Stimulated activated effector memory CD8-positive, alpha-beta T cell treated with anti-CD3 and anti-CD28 coated beads, Interleukin-12 subunit alpha, Interleukin-12 subunit beta, amount 100 ng/mL, for 72 hours (primary cell): ENCODE measurements around the gene ULK2.

Experiments used
- ATAC-seq: fragments of 150-1000 bp; cut with Tn5 transposase; 2 replicates; pipeline ENCODE4 v1.10.0; 2021
- DNase-seq, 2 donors: peaks; one replicate each; pipeline ENCODE4 v3.0.0; 2021 to 2022; ENCODE audit warnings: low spot score in 2 of 2
- H3K27ac Mint-ChIP-seq: one replicate; pipeline ENCODE4 v1.8.0; 2022; ENCODE audit warnings: mild to moderate bottlenecking, mixed read lengths
- H3K36me3 Mint-ChIP-seq: one replicate; pipeline ENCODE4 v1.8.0; 2022; ENCODE audit warnings: mild to moderate bottlenecking, mixed read lengths
- H3K4me1 Mint-ChIP-seq: one replicate; pipeline ENCODE4 v1.8.0; 2022; ENCODE audit warnings: mixed read lengths
- H3K4me3 Mint-ChIP-seq: one replicate; pipeline ENCODE4 v1.8.0; 2022; ENCODE audit warnings: mild to moderate bottlenecking, mixed read lengths
- H3K9me3 Mint-ChIP-seq: one replicate; pipeline ENCODE4 v1.8.0; 2022; ENCODE audit warnings: mixed read lengths

ULK2 gene

GRCh38 chr17:19747829-19748806, 119.6 kb downstream of the ULK2 start, which contains the start of gene ALDH3A1:
Gene ALDH3A1 (minus strand): TSS chr17:19748298. CDS start chr17:19745129, 3,169 bp downstream.
- no peak within 1 kb of the TSS for H3K4me3 Mint-ChIP-seq
- no peaks in the 10 kb centered on the region for H3K36me3 Mint-ChIP-seq
- no peaks in the 10 kb centered on the region for H3K9me3 Mint-ChIP-seq
- DNase-seq, result no peak
- H3K27ac Mint-ChIP-seq, result no peak within 1 kb of the TSS
- ATAC-seq, result no peak
- H3K4me1 Mint-ChIP-seq, result peaks cover 18% of the 10 kb centered on the region

- H3K9me3 Mint-ChIP-seq, result no peaks in the 10 kb centered on the region
- DNase-seq (no peak), ATAC-seq (no peak)
- H3K4me1 Mint-ChIP-seq, result peaks cover 18% of the 10 kb centered on the region
- H3K36me3 Mint-ChIP-seq, result no peaks in the 10 kb centered on the region
- H3K4me3 Mint-ChIP-seq, result no peak overlapping the region
- no peak overlapping the region for H3K27ac Mint-ChIP-seq
These were observed 120.5 kb downstream of the ULK2 start for GRCh38 chr17:19747159-19747719.

GRCh38 chr17:19746517-19746916, 121.2 kb downstream of the ULK2 start:
- H3K36me3 Mint-ChIP-seq, result no peaks in the 10 kb centered on the region
- no peak overlapping the region for H3K4me3 Mint-ChIP-seq
- H3K9me3 Mint-ChIP-seq, result no peaks in the 10 kb centered on the region
- H3K4me1 Mint-ChIP-seq, result peaks cover 18% of the 10 kb centered on the region
- ATAC-seq (no peak), DNase-seq (no peak)
- no peak overlapping the region for H3K27ac Mint-ChIP-seq

- DNase-seq, result peak; percentile 90 to 93
- Mint-ChIP-seq H3K27ac (no peak overlapping the region), H3K4me1 (peaks cover 17% of the 10 kb centered on the region), H3K9me3 (no peaks in the 10 kb centered on the region), H3K4me3 (peak overlapping the region; percentile 71), H3K36me3 (no peaks in the 10 kb centered on the region)
- peak; percentile 87 for ATAC-seq
These were observed 122.6 kb downstream of the ULK2 start for GRCh38 chr17:19744922-19745757.

GRCh38 chr17:19744492-19744891, 123.2 kb downstream of the ULK2 start:
- H3K4me1 Mint-ChIP-seq, result peaks cover 11% of the 10 kb centered on the region
- no peaks in the 10 kb centered on the region for H3K9me3 Mint-ChIP-seq
- peak overlapping the region; percentile 71 for H3K4me3 Mint-ChIP-seq
- H3K27ac Mint-ChIP-seq, result no peak overlapping the region
- H3K36me3 Mint-ChIP-seq, result no peaks in the 10 kb centered on the region
- peak in 1 of 2 donors; percentile 52 for DNase-seq
- peak; percentile 31 for ATAC-seq

- Mint-ChIP-seq H3K27ac (no peak overlapping the region), H3K4me1 (peaks cover 8% of the 10 kb centered on the region), H3K36me3 (no peaks in the 10 kb centered on the region), H3K9me3 (no peaks in the 10 kb centered on the region), H3K4me3 (peak overlapping the region; percentile 71)
- DNase-seq (no peak), ATAC-seq (no peak)
These were observed 124.3 kb downstream of the ULK2 start for GRCh38 chr17:19743101-19744100.

- Mint-ChIP-seq H3K9me3 (no peaks in the 10 kb centered on the region), H3K27ac (peak overlapping the region; percentile 50), H3K36me3 (no peaks in the 10 kb centered on the region), H3K4me1 (peaks cover 8% of the 10 kb centered on the region), H3K4me3 (no peak overlapping the region)
- ATAC-seq (no peak), DNase-seq (no peak)
These were observed 125.2 kb downstream of the ULK2 start for GRCh38 chr17:19742495-19742894.

GRCh38 chr17:19741832-19742457, 125.8 kb downstream of the ULK2 start:
- H3K4me3 Mint-ChIP-seq, result no peak overlapping the region
- no peaks in the 10 kb centered on the region for H3K36me3 Mint-ChIP-seq
- H3K4me1 Mint-ChIP-seq, result peaks cover 8% of the 10 kb centered on the region
- H3K27ac Mint-ChIP-seq, result no peak overlapping the region
- no peaks in the 10 kb centered on the region for H3K9me3 Mint-ChIP-seq
- no peak for ATAC-seq
- no peak for DNase-seq

- Mint-ChIP-seq H3K27ac (no peak overlapping the region), H3K36me3 (no peaks in the 10 kb centered on the region), H3K4me1 (peaks cover 8% of the 10 kb centered on the region), H3K9me3 (no peaks in the 10 kb centered on the region), H3K4me3 (no peak overlapping the region)
- ATAC-seq (no peak), DNase-seq (no peak)
These were observed 126.8 kb downstream of the ULK2 start for GRCh38 chr17:19740933-19741332.

GRCh38 chr17:19739241-19740201, 128.2 kb downstream of the ULK2 start:
- H3K36me3 Mint-ChIP-seq, result no peaks in the 10 kb centered on the region
- DNase-seq (no peak), ATAC-seq (no peak)
- H3K4me3 Mint-ChIP-seq, result no peak overlapping the region
- no peak overlapping the region for H3K27ac Mint-ChIP-seq
- no peaks in the 10 kb centered on the region for H3K4me1 Mint-ChIP-seq
- H3K9me3 Mint-ChIP-seq, result no peaks in the 10 kb centered on the region

- Mint-ChIP-seq H3K4me1 (no peaks in the 10 kb centered on the region), H3K36me3 (no peaks in the 10 kb centered on the region), H3K27ac (no peak overlapping the region), H3K9me3 (no peaks in the 10 kb centered on the region), H3K4me3 (no peak overlapping the region)
- ATAC-seq, result no peak
- no peak for DNase-seq
These were observed 129.0 kb downstream of the ULK2 start for GRCh38 chr17:19738757-19739156.

- H3K9me3 Mint-ChIP-seq, result no peaks in the 10 kb centered on the region
- H3K36me3 Mint-ChIP-seq, result no peaks in the 10 kb centered on the region
- no peak overlapping the region for H3K4me3 Mint-ChIP-seq
- no peaks in the 10 kb centered on the region for H3K4me1 Mint-ChIP-seq
- DNase-seq (no peak), ATAC-seq (no peak)
- no peak overlapping the region for H3K27ac Mint-ChIP-seq
These were observed 129.7 kb downstream of the ULK2 start for GRCh38 chr17:19738073-19738449.
